ENCODE results near the gene CA7. TPM values are rescaled to one million over a fixed set of nuclear protein-coding genes. Genes with fewer than 3 reads are reported as not detected.

CA7 gene
- total and polyA plus RNA-seq, 2 experiments from 2014 or later = 0.65 TPM; not detected in 1

DNA sequence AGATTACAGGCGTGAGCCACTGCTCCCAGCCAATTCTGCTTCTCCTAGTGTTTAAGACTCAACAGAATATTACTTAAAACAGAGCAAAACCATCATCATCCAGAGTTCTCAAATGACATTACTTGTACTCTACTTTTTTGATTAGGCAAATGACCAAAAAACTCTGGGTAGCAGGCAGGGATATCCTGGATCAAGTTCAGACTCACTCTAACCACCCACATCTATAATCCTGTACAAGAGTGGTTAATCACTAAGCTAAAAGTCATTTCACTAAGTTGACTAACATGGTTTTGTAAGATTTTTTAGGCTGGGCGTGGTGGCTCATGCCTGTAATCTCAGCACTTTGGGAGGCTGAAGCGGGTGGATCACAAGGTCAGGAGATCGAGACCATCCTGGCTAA lies 20.2 kb upstream of the CA7 start:
- Histone ChIP-seq H3K79me2 (ENCODE audit: insufficient read depth) (peaks cover 45% of the 10 kb centered on the region), H3K27ac (no peak overlapping the region), H3K27me3 (replicated peaks; ENCODE audit: insufficient read depth) (no peaks in the 10 kb centered on the region), H3K4me2 (ENCODE audit: unreplicated experiment) (no peak overlapping the region), H3K9me3 (ENCODE audit: low read depth) (no peaks in the 10 kb centered on the region), H4K20me1 (ENCODE audit: insufficient read depth) (no peaks in the 10 kb centered on the region), H3K36me3 (ENCODE audit: low read depth) (peaks cover 55% of the 10 kb centered on the region), H2AFZ (no peak overlapping the region), H3K9ac (no peak overlapping the region), H3K9me2 (ENCODE audit: insufficient read depth) (no peaks in the 10 kb centered on the region), H3K4me3 (no peak overlapping the region), H3F3A (ENCODE audit: insufficient read depth) (0 out of 2 replicates have a peak, but pooled peaks cover 10% of the 10 kb centered on the region), H3K4me1 (ENCODE audit: insufficient read depth) (peaks cover 8% of the 10 kb centered on the region)
- 85 to 91% methylated on average over 4 of the region's 4 CpGs for WGBS, 2 experiments (ENCODE audit: low coverage in 1 of 2, low lambda C conversion rate in 2 of 2, missing lambda C conversion rate in 2 of 2)
- DNase-seq = peak; percentile 55
- TF ChIP-seq EZH2 (IDR thresholded peaks at IDR 0.05; ENCODE audit: insufficient read depth, poor library complexity, severe bottlenecking) (no peak), EZH2phosphoT487 (IDR thresholded peaks at IDR 0.05; ENCODE audit: insufficient read depth, low read depth) (no peak)
- in situ Hi-C loops (cut with MboI) = no loop called here

DNA sequence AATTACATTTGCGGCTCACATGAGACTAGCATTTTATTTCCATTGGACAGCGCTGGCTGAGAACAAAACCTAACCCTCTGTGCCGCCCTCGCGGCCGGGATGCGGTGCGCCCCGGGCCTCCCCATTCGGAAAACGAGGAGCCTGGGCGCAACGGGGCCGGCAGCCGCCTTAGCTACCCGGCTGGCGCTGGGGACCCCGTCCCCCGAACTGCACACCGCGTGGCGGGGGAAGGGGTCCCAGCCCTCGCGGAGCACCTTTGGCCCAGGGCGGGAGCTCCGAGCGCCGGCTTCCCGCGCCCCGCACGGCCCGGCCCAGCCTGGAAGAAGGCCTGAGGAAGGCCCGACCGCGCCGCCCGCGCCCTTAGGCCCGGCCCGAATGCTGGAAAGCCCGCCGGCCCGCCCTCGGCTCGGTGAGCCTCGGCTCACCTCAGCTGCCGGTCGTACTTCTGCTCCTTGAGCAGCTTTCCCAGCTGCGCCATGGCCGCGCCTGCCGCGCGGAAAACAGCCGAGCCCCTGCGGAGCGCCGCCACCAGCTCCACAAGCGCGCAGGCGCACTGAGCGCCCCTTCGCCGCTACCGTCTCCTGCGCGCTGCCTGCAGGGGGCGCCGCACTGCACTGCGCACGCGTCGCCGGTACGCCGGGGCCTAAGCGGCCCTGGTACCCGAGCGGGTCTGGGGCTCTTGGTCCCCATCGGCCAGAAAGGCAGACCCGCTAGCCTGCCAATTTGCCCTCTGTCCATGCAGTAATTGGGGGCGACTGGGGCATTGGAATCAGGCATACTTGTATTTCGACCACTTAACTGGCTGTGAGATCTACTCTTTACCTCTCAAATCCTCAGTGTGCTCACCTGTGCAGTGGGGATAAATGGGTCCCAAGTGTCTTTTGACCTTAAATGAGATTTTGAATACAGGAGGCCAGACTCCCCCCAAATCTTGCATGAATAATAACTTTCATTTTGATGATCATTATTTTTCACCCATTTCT lies 13.5 kb upstream of the CA7 start, which contains the start of gene NAE1:
TSS of gene NAE1 (minus strand) at position 555 of the 983 bp plus-strand sequence. CDS start at position 478, 77 bp downstream.
- Histone ChIP-seq H3K4me1 (ENCODE audit: insufficient read depth) (peaks cover 18% of the 10 kb centered on the region), H3K9ac (peak within 1 kb of the TSS; percentile 94), H3K27ac (peak within 1 kb of the TSS; percentile 64), H3K4me2 (ENCODE audit: unreplicated experiment) (peak within 1 kb of the TSS; percentile 98), H2AFZ (peak within 1 kb of the TSS; percentile 82), H3F3A (ENCODE audit: insufficient read depth) (peaks cover 2% of the 10 kb centered on the region; the same call in 1 of the 2 replicates), H4K20me1 (ENCODE audit: insufficient read depth) (no peaks in the 10 kb centered on the region), H3K79me2 (ENCODE audit: insufficient read depth) (peaks cover 46% of the 10 kb centered on the region), H3K9me2 (ENCODE audit: insufficient read depth) (no peaks in the 10 kb centered on the region), H3K36me3 (ENCODE audit: low read depth) (peaks cover 18% of the 10 kb centered on the region), H3K9me3 (ENCODE audit: low read depth) (no peaks in the 10 kb centered on the region), H3K4me3 (peak within 1 kb of the TSS; percentile 80), H3K27me3 (replicated peaks; ENCODE audit: insufficient read depth) (no peaks in the 10 kb centered on the region)
- in situ Hi-C loops (cut with MboI) = no loop called here
- TF ChIP-seq EZH2 (IDR thresholded peaks at IDR 0.05; ENCODE audit: insufficient read depth, poor library complexity, severe bottlenecking) = no peak
- no peak for TF ChIP-seq EZH2phosphoT487 (IDR thresholded peaks at IDR 0.05; ENCODE audit: insufficient read depth, low read depth)
- WGBS, 2 experiments (ENCODE audit: low coverage in 1 of 2, low lambda C conversion rate in 2 of 2, missing lambda C conversion rate in 2 of 2) = 2% methylated on average over 70 to 82 of the region's 84 CpGs
- peak; percentile 94 for DNase-seq

DNA sequence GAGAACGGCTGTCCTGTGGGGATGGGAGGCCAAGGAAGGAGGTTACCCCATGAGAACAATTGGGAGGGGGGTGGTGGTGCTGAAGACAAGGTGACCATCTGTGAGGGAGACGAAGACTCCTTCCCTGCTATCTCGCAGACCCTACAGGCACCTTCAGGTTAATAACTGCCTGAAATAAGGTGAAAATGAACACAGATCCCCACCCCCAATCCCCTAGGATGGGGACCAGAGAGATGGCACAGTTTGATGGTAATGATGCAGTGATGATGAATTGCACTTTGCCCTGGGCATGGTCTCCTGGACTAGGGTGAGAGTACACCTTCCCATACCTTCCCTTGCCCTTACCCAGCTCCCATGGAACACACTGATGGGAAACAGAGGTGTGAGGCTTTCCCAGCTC lies 12.0 kb upstream of the CA7 start:
- peak overlapping the region; percentile 8; the same call in 1 of the 2 replicates for H3K27ac ChIP-seq
- H3K36me3 ChIP-seq (ENCODE audit: low read depth) = peaks cover 6% of the 10 kb centered on the region; the same call in 1 of the 2 replicates
- DNase-seq = no peak
- peak overlapping the region; percentile 28 for H3K4me2 ChIP-seq (ENCODE audit: unreplicated experiment)
- peak overlapping the region; percentile 66 for H2AFZ ChIP-seq
- H3K27me3 ChIP-seq (replicated peaks; ENCODE audit: insufficient read depth) = 0 out of 2 replicates have a peak, but pooled peaks cover 2% of the 10 kb centered on the region
- H3K9ac ChIP-seq = no peak overlapping the region
- no peaks in the 10 kb centered on the region for H3K9me3 ChIP-seq (ENCODE audit: low read depth)
- H3K79me2 ChIP-seq (ENCODE audit: insufficient read depth) = peaks cover 31% of the 10 kb centered on the region
- H3K4me1 ChIP-seq (ENCODE audit: insufficient read depth) = peaks cover 18% of the 10 kb centered on the region
- H3K9me2 ChIP-seq (ENCODE audit: insufficient read depth) = no peaks in the 10 kb centered on the region
- no peaks in the 10 kb centered on the region; the same call in 1 of the 2 replicates for H3F3A ChIP-seq (ENCODE audit: insufficient read depth)
- in situ Hi-C loops (cut with MboI) = no loop called here
- TF ChIP-seq EZH2 (IDR thresholded peaks at IDR 0.05; ENCODE audit: insufficient read depth, poor library complexity, severe bottlenecking) (no peak), EZH2phosphoT487 (IDR thresholded peaks at IDR 0.05; ENCODE audit: insufficient read depth, low read depth) (no peak)
- 50 to 61% methylated on average over 2 to 3 of the region's 3 CpGs for WGBS, 2 experiments (ENCODE audit: low coverage in 1 of 2, low lambda C conversion rate in 2 of 2, missing lambda C conversion rate in 2 of 2)
- no peaks in the 10 kb centered on the region for H4K20me1 ChIP-seq (ENCODE audit: insufficient read depth)
- H3K4me3 ChIP-seq = no peak overlapping the region

DNA sequence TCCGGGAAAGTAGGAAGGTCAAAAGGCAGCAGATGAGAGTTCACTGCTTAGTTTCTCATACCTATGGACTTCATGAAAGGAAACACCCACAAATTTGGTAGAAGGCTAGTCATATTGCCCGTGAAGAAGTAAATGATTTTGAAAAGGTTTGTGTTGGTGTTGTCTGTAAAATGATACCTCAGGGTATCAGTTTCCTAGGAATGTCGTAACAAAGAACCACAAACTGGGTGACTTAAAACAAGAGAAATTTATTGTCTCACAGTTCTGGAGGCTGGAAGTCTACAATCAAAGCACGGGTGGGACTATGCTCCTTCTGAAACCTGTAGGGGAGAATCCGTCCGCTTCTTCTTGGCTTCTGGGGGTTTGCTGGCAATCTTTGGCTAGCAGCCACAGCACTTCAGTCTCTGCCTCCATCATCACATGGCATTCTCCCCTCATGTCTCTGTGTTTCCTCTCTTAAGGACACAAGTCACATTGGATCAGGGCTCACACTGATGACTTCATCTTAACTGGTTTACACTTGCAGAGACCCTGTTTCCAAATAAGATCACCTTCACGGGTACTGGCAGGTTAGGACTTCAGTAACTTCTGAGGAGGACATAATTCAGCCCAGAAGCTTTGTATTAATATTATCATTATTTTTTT lies 11.4 kb upstream of the CA7 start:
- Histone ChIP-seq H3K4me1 (ENCODE audit: insufficient read depth) (peaks cover 18% of the 10 kb centered on the region), H3F3A (ENCODE audit: insufficient read depth) (no peaks in the 10 kb centered on the region; the same call in 1 of the 2 replicates), H3K27me3 (replicated peaks; ENCODE audit: insufficient read depth) (0 out of 2 replicates have a peak, but pooled peaks cover 6% of the 10 kb centered on the region), H3K9me2 (ENCODE audit: insufficient read depth) (no peaks in the 10 kb centered on the region), H3K79me2 (ENCODE audit: insufficient read depth) (peaks cover 26% of the 10 kb centered on the region), H3K9me3 (ENCODE audit: low read depth) (no peaks in the 10 kb centered on the region), H2AFZ (peak overlapping the region; percentile 66), H3K9ac (0 out of 2 replicates have a peak overlapping the region, but pooled peaks have one; percentile 26), H3K4me3 (no peak overlapping the region), H4K20me1 (ENCODE audit: insufficient read depth) (no peaks in the 10 kb centered on the region), H3K36me3 (ENCODE audit: low read depth) (0 out of 2 replicates have a peak, but pooled peaks cover under 1% of the 10 kb centered on the region), H3K4me2 (ENCODE audit: unreplicated experiment) (peak overlapping the region; percentile 28), H3K27ac (peak overlapping the region; percentile 8; the same call in 1 of the 2 replicates)
- in situ Hi-C loops (cut with MboI) = no loop called here
- TF ChIP-seq EZH2 (IDR thresholded peaks at IDR 0.05; ENCODE audit: insufficient read depth, poor library complexity, severe bottlenecking) = no peak
- TF ChIP-seq EZH2phosphoT487 (IDR thresholded peaks at IDR 0.05; ENCODE audit: insufficient read depth, low read depth) = no peak
- DNase-seq = peak; percentile 53
- 41 to 42% methylated on average over 7 of the region's 7 CpGs for WGBS, 2 experiments (ENCODE audit: low coverage in 1 of 2, low lambda C conversion rate in 2 of 2, missing lambda C conversion rate in 2 of 2)
